ENCODE measurements around the gene BTBD8. TPM values are rescaled to one million over a fixed set of nuclear protein-coding genes. Genes with fewer than 3 reads are reported as not detected.

BTBD8 gene
- polyA plus RNA-seq, 1 donor from 2014 or later, result 38.6 TPM

DNA sequence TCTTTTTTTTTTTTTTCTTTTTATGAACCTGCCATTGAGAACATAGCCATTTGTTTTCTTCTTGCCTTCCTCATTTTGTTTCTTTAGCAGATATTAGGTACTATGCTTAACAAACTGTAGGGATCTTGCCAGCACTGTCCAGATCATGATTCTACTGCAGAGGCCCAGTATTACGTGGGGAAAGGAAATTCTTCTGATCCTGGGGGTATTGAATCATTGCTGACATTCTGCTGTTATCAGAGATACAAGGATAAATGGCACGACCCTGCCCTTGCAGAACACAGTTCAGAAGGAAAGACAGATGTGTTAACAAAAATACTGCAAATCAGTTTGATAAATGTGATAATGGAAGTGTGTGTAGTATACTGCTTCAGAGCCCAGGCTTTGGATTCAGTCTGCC is 56.2 kb downstream of the BTBD8 start:
- Histone ChIP-seq H3K79me2 (replicated peaks; ENCODE audit: insufficient read depth, low read length) (no peaks in the 10 kb centered on the region), H3K27me3 (ENCODE audit: insufficient read depth, low read depth, low read length) (no peaks in the 10 kb centered on the region), H3K9ac (ENCODE audit: low read length) (no peak overlapping the region), H2AFZ (ENCODE audit: low read depth, low read length) (no peak overlapping the region), H3K27ac (ENCODE audit: low read length) (no peak overlapping the region), H3K9me3 (ENCODE audit: low read length) (no peaks in the 10 kb centered on the region), H4K20me1 (ENCODE audit: insufficient read depth) (no peaks in the 10 kb centered on the region), H3K9me2 (ENCODE audit: insufficient read depth, low read length) (no peaks in the 10 kb centered on the region), H3K4me3 (ENCODE audit: low read length) (no peak overlapping the region), H3K4me2 (ENCODE audit: low read length) (no peak overlapping the region), H3K36me3 (ENCODE audit: insufficient read depth, low read length) (no peaks in the 10 kb centered on the region), H3F3A (ENCODE audit: insufficient read depth, low read length, poor library complexity, severe bottlenecking) (no peaks in the 10 kb centered on the region)
- TF ChIP-seq, protein P1, sequence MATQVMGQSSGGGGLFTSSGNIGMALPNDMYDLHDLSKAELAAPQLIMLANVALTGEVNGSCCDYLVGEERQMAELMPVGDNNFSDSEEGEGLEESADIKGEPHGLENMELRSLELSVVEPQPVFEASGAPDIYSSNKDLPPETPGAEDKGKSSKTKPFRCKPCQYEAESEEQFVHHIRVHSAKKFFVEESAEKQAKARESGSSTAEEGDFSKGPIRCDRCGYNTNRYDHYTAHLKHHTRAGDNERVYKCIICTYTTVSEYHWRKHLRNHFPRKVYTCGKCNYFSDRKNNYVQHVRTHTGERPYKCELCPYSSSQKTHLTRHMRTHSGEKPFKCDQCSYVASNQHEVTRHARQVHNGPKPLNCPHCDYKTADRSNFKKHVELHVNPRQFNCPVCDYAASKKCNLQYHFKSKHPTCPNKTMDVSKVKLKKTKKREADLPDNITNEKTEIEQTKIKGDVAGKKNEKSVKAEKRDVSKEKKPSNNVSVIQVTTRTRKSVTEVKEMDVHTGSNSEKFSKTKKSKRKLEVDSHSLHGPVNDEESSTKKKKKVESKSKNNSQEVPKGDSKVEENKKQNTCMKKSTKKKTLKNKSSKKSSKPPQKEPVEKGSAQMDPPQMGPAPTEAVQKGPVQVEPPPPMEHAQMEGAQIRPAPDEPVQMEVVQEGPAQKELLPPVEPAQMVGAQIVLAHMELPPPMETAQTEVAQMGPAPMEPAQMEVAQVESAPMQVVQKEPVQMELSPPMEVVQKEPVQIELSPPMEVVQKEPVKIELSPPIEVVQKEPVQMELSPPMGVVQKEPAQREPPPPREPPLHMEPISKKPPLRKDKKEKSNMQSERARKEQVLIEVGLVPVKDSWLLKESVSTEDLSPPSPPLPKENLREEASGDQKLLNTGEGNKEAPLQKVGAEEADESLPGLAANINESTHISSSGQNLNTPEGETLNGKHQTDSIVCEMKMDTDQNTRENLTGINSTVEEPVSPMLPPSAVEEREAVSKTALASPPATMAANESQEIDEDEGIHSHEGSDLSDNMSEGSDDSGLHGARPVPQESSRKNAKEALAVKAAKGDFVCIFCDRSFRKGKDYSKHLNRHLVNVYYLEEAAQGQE (IDR thresholded peaks at IDR 0.05; ENCODE audit: borderline replicate concordance), result no peak
- no peak for TF ChIP-seq MXI1 (conservative IDR thresholded peaks at IDR 0.05; ENCODE audit: poor library complexity, severe bottlenecking)
- no peak for TF ChIP-seq TAF1 (IDR thresholded peaks at IDR 0.05; ENCODE audit: low read depth)
- no peak for TF ChIP-seq EP300 (conservative IDR thresholded peaks at IDR 0.05; ENCODE audit: poor library complexity, severe bottlenecking)
- TF ChIP-seq EZH2 (IDR thresholded peaks at IDR 0.05; ENCODE audit: borderline replicate concordance, insufficient read depth, low read length, poor library complexity, severe bottlenecking), result no peak
- TF ChIP-seq RAD21 (conservative IDR thresholded peaks at IDR 0.05), result no peak
- no peak for TF ChIP-seq SMC3 (conservative IDR thresholded peaks at IDR 0.05; ENCODE audit: poor library complexity)
- TF ChIP-seq CTCF (IDR thresholded peaks at IDR 0.05; ENCODE audit: poor library complexity, severe bottlenecking), result no peak
- TF ChIP-seq POLR2AphosphoS5 (IDR thresholded peaks at IDR 0.05), result no peak

- H3K4me3 ChIP-seq (ENCODE audit: low read length), result no peak overlapping the region
- no peak overlapping the region for H2AFZ ChIP-seq (ENCODE audit: low read depth, low read length)
- no peaks in the 10 kb centered on the region for H3F3A ChIP-seq (ENCODE audit: insufficient read depth, low read length, poor library complexity, severe bottlenecking)
- H3K36me3 ChIP-seq (ENCODE audit: insufficient read depth, low read length), result no peaks in the 10 kb centered on the region
- H4K20me1 ChIP-seq (ENCODE audit: insufficient read depth), result no peaks in the 10 kb centered on the region
- H3K9me3 ChIP-seq (ENCODE audit: low read length), result no peaks in the 10 kb centered on the region
- H3K9me2 ChIP-seq (ENCODE audit: insufficient read depth, low read length), result no peaks in the 10 kb centered on the region
- no peak for TF ChIP-seq RAD21 (conservative IDR thresholded peaks at IDR 0.05)
- TF ChIP-seq TAF1 (IDR thresholded peaks at IDR 0.05; ENCODE audit: low read depth), result no peak
- TF ChIP-seq EZH2 (IDR thresholded peaks at IDR 0.05; ENCODE audit: borderline replicate concordance, insufficient read depth, low read length, poor library complexity, severe bottlenecking), result no peak
- no peak for TF ChIP-seq EP300 (conservative IDR thresholded peaks at IDR 0.05; ENCODE audit: poor library complexity, severe bottlenecking)
- no peak for TF ChIP-seq MXI1 (conservative IDR thresholded peaks at IDR 0.05; ENCODE audit: poor library complexity, severe bottlenecking)
- TF ChIP-seq POLR2AphosphoS5 (IDR thresholded peaks at IDR 0.05), result no peak
- TF ChIP-seq SMC3 (conservative IDR thresholded peaks at IDR 0.05; ENCODE audit: poor library complexity), result no peak
- H3K79me2 ChIP-seq (replicated peaks; ENCODE audit: insufficient read depth, low read length), result no peaks in the 10 kb centered on the region
- no peak overlapping the region for H3K4me2 ChIP-seq (ENCODE audit: low read length)
- H3K9ac ChIP-seq (ENCODE audit: low read length), result no peak overlapping the region
- no peaks in the 10 kb centered on the region for H3K27me3 ChIP-seq (ENCODE audit: insufficient read depth, low read depth, low read length)
- no peak overlapping the region for H3K27ac ChIP-seq (ENCODE audit: low read length)
Measured at GRCh38 chr1:92154934-92155333, 74.8 kb downstream of the BTBD8 start.

All from neural cell (in vitro differentiated cells).